ENCODE measurements around the gene TIGD3. TPM values are rescaled to one million over a fixed set of nuclear protein-coding genes. Genes with fewer than 3 reads are reported as not detected.

TIGD3 gene
- total and polyA plus RNA-seq, 10 of the 15 experiments (the other 5 are each of a cell fraction or from before 2014, with no cell fraction given), result 0.13 to 1.4 (median 0.57) TPM

- intact Hi-C loops (cut with micrococcal nuclease; ENCODE audit: unreplicated experiment) (no loop called here), in situ Hi-C loops (cut with MboI) (no loop called here)
- no peak overlapping the region for H3K4me3 ChIP-seq
- no peak for TF ChIP-seq FOXK2 (IDR thresholded peaks at IDR 0.05)
- TF ChIP-seq PAX8 (IDR thresholded peaks at IDR 0.05), result no peak
- no peak for TF ChIP-seq YY1 (IDR thresholded peaks at IDR 0.05; ENCODE audit: low read depth, low read length)
- no peak for TF ChIP-seq BCL11A (IDR thresholded peaks at IDR 0.05; ENCODE audit: low read depth, low read length)
- TF ChIP-seq IRF5 (IDR thresholded peaks at IDR 0.05; ENCODE audit: borderline replicate concordance), result no peak
- TF ChIP-seq RB1 (IDR thresholded peaks at IDR 0.05; ENCODE audit: borderline replicate concordance), result no peak
- TF ChIP-seq EP300 (IDR thresholded peaks at IDR 0.05; ENCODE audit: borderline replicate concordance in 1 of 2, control insufficient read depth in 1 of 2, low read depth in 2 of 2, low read length in 2 of 2), result no peak
- no peak overlapping the region for H3K4me2 ChIP-seq (ENCODE audit: control insufficient read depth, insufficient read depth)
- WGBS (ENCODE audit: insufficient coverage, insufficient replicate concordance, low lambda C conversion rate, missing lambda C conversion rate), result 87% methylated on average over 15 of the region's 15 CpGs
- peaks cover 2% of the 10 kb centered on the region for H3K4me1 ChIP-seq (ENCODE audit: control insufficient read depth, insufficient read depth, low read length)
- FAIRE-seq (no peak), DNase-seq (ENCODE audit: low read depth, low spot score) (no peak), ATAC-seq (no peak)
- H3K27ac ChIP-seq (ENCODE audit: control insufficient read depth, insufficient read depth), result no peak overlapping the region
- H2AFZ ChIP-seq (ENCODE audit: control insufficient read depth, low read depth, low read length), result no peak overlapping the region
- H3K9me3 ChIP-seq (replicated peaks; ENCODE audit: control insufficient read depth, insufficient read depth, low read length), result no peaks in the 10 kb centered on the region
- H3K36me3 ChIP-seq (ENCODE audit: control insufficient read depth in 2 of 2, insufficient read depth in 2 of 2, low read length in 1 of 2), result peaks cover 8 to 46% of the 10 kb centered on the region in 2 experiments
- POLR2A ChIA-PET, result no interaction called here
- H3K79me2 ChIP-seq (ENCODE audit: control insufficient read depth, insufficient read depth, low read length), result peaks cover 5% of the 10 kb centered on the region
- CTCF ChIA-PET, result no interaction called here
- no peaks in the 10 kb centered on the region for H4K20me1 ChIP-seq (ENCODE audit: control insufficient read depth, insufficient read depth)
- RAD21 ChIA-PET (ENCODE audit: unreplicated experiment), result no interaction called here
- no peak overlapping the region for H3K9ac ChIP-seq (ENCODE audit: control insufficient read depth, insufficient read depth, low read length)
- SMC1A ChIA-PET (ENCODE audit: uncharacterized antibody, unreplicated experiment), result no interaction called here
- BruUV-seq (replicated peaks), result no TSS peak
- H3K27me3 ChIP-seq (replicated peaks in 1 of 2; ENCODE audit: control insufficient read depth in 2 of 2, insufficient read depth in 2 of 2, low read length in 1 of 2), result no peaks in the 10 kb centered on the region
These were observed 41.5 kb downstream of the TIGD3 start for GRCh38 chr11:65395961-65396530.
